Measurements from ENCODE around the gene MLF2. TPM values are rescaled to one million over a fixed set of nuclear protein-coding genes. Genes with fewer than 3 reads are reported as not detected.

MLF2 gene
- total RNA-seq, 1 experiment from 2014 or later: 175 TPM

- TF ChIP-seq POLR2AphosphoS5 (IDR thresholded peaks at IDR 0.05; ENCODE audit: low read depth, low read length) (no peak), CTCF (IDR thresholded peaks at IDR 0.05) (no peak), TCF7L2 (IDR thresholded peaks at IDR 0.05; ENCODE audit: low read depth, low read length) (no peak), SIN3A (IDR thresholded peaks at IDR 0.05; ENCODE audit: borderline replicate concordance, insufficient read depth, low read depth, low read length) (no peak)
- TF ChIP-seq, protein P1, sequence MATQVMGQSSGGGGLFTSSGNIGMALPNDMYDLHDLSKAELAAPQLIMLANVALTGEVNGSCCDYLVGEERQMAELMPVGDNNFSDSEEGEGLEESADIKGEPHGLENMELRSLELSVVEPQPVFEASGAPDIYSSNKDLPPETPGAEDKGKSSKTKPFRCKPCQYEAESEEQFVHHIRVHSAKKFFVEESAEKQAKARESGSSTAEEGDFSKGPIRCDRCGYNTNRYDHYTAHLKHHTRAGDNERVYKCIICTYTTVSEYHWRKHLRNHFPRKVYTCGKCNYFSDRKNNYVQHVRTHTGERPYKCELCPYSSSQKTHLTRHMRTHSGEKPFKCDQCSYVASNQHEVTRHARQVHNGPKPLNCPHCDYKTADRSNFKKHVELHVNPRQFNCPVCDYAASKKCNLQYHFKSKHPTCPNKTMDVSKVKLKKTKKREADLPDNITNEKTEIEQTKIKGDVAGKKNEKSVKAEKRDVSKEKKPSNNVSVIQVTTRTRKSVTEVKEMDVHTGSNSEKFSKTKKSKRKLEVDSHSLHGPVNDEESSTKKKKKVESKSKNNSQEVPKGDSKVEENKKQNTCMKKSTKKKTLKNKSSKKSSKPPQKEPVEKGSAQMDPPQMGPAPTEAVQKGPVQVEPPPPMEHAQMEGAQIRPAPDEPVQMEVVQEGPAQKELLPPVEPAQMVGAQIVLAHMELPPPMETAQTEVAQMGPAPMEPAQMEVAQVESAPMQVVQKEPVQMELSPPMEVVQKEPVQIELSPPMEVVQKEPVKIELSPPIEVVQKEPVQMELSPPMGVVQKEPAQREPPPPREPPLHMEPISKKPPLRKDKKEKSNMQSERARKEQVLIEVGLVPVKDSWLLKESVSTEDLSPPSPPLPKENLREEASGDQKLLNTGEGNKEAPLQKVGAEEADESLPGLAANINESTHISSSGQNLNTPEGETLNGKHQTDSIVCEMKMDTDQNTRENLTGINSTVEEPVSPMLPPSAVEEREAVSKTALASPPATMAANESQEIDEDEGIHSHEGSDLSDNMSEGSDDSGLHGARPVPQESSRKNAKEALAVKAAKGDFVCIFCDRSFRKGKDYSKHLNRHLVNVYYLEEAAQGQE (IDR thresholded peaks at IDR 0.05; ENCODE audit: insufficient read depth in 1 of 2, low read depth in 2 of 2, low read length in 1 of 2): no peak
- BruUV-seq (replicated peaks): no TSS peak
- in situ Hi-C loops (cut with HindIII; ENCODE audit: low pct_unique_long_range_greater_than_20kb, low sequenced_read_pairs): no loop called here
- POLR2A ChIA-PET: no interaction called here
- no peak overlapping the region for H3K27ac ChIP-seq (ENCODE audit: low read length)
- no peaks in the 10 kb centered on the region for H3K4me1 ChIP-seq (ENCODE audit: control insufficient read depth, insufficient read depth, low read length)
- no peak overlapping the region for H3K4me3 ChIP-seq (ENCODE audit: low read depth in 2 of 2, low read length in 2 of 2)
- DNase-seq (ENCODE audit: low read depth, low spot score) (no peak), ATAC-seq (no peak)
- H3K9me3 ChIP-seq (ENCODE audit: control insufficient read depth, insufficient read depth, low read depth, low read length): no peaks in the 10 kb centered on the region
- no peaks in the 10 kb centered on the region for H3K36me3 ChIP-seq (ENCODE audit: control insufficient read depth, insufficient read depth, low read length)
- CTCF ChIA-PET: no interaction called here
- intact Hi-C loops (cut with micrococcal nuclease; ENCODE audit: unreplicated experiment): no loop called here
- no peaks in the 10 kb centered on the region for H3K27me3 ChIP-seq (ENCODE audit: control insufficient read depth, insufficient read depth, low read length)
Observed at GRCh38 chr12:6796576-6796975, 43.6 kb upstream of the MLF2 start.

DNA sequence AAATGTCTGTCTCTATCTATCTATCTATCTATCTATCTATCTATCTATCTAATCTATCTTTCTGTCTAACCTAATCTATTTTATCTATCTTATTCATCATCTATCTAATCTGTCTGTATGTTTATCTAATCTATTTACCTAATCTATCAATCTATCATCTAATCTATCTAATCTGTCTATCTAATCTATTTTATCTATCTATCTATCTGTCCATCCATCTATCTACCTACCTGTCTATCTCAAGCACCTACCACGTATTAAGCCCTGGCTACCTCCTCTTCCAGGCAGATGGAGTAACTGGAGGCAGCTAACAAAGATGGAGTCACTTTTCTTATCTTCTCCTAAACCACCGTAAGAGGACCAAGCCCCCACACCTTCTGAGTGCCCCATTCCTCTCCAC, 42.1 kb upstream of the MLF2 start:
- TF ChIP-seq POLR2AphosphoS5 (IDR thresholded peaks at IDR 0.05; ENCODE audit: low read depth, low read length) (no peak), CTCF (IDR thresholded peaks at IDR 0.05) (no peak), SIN3A (IDR thresholded peaks at IDR 0.05; ENCODE audit: borderline replicate concordance, insufficient read depth, low read depth, low read length) (no peak), TCF7L2 (IDR thresholded peaks at IDR 0.05; ENCODE audit: low read depth, low read length) (no peak)
- TF ChIP-seq, protein P1 (IDR thresholded peaks at IDR 0.05; ENCODE audit: insufficient read depth in 1 of 2, low read depth in 2 of 2, low read length in 1 of 2): no peak
- H3K9me3 ChIP-seq (ENCODE audit: control insufficient read depth, insufficient read depth, low read depth, low read length): no peaks in the 10 kb centered on the region
- BruUV-seq (replicated peaks): no TSS peak
- in situ Hi-C loops (cut with HindIII; ENCODE audit: low pct_unique_long_range_greater_than_20kb, low sequenced_read_pairs): no loop called here
- CTCF ChIA-PET: no interaction called here
- H3K27me3 ChIP-seq (ENCODE audit: control insufficient read depth, insufficient read depth, low read length): no peaks in the 10 kb centered on the region
- no peaks in the 10 kb centered on the region for H3K36me3 ChIP-seq (ENCODE audit: control insufficient read depth, insufficient read depth, low read length)
- H3K4me1 ChIP-seq (ENCODE audit: control insufficient read depth, insufficient read depth, low read length): no peaks in the 10 kb centered on the region
- ATAC-seq: no peak
- no peak overlapping the region for H3K27ac ChIP-seq (ENCODE audit: low read length)
- intact Hi-C loops (cut with micrococcal nuclease; ENCODE audit: unreplicated experiment): no loop called here
- POLR2A ChIA-PET: no interaction called here
- DNase-seq (ENCODE audit: low read depth, low spot score): no peak
- no peak overlapping the region for H3K4me3 ChIP-seq (ENCODE audit: low read depth in 2 of 2, low read length in 2 of 2)
